HCT116 (cell line): Measurements from ENCODE around the gene ANO9.

Experiments
- EGR1 ChIP-seq: IDR thresholded peaks from 2 replicates; pipeline ENCODE4 v1.6.1; 2012; ENCODE audit warnings: low read depth
- EZH2 ChIP-seq: fragments of 200-600 bp; sonication (generic); IDR thresholded peaks from 2 replicates; pipeline ENCODE4 v1.6.1; 2017; ENCODE audit warnings: antibody characterized with exemption, mixed run types

- no peak for TF ChIP-seq EZH2
- TF ChIP-seq EGR1, result no peak
Measured at GRCh38 chr11:367956-368413, 73.8 kb downstream of the ANO9 start.
